ENCODE data around the gene HLA-DOB. TPM values are rescaled to one million over a fixed set of nuclear protein-coding genes. Genes with fewer than 3 reads are reported as not detected.

Gene HLA-DOB
- total and polyA plus RNA-seq, 10 donors: 30.7 to 179 (median 48.2) TPM

- WGBS, 5 donors: 59 to 65% (median 63%) methylated on average over 8 of the region's 8 CpGs
- no peak for TF ChIP-seq POLR2AphosphoS5 (IDR thresholded peaks at IDR 0.05)
- TF ChIP-seq POLR2A (IDR thresholded peaks at IDR 0.05): no peak
- intact Hi-C loops (cut with DNase I; ENCODE audit: low total_unique reads): no loop called here
- peak overlapping the region; percentile 14 to 100 (median 99) for H3K27ac ChIP-seq
- H3K4me1 ChIP-seq: peaks cover 62 to 85% (median 79%) of the 10 kb centered on the region in 6 donors
- peak overlapping the region; percentile 67 to 92 (median 84) for H3K4me3 ChIP-seq
- no peaks in the 10 kb centered on the region for H3K27me3 ChIP-seq (replicated peaks in 1 of 7)
- no peaks in the 10 kb centered on the region for H3K9me3 ChIP-seq
- DNase-seq: no peak
- peaks cover 0 to 61% (median 50%) of the 10 kb centered on the region in 6 donors for H3K36me3 ChIP-seq
These were observed 25.9 kb upstream of the HLA-DOB start for GRCh38 chr6:32842690-32843089.

- Histone ChIP-seq H3K27me3 (replicated peaks in 1 of 7) (no peaks in the 10 kb centered on the region), H3K4me3 (peak overlapping the region in 7 of 8 donors; percentile 67 to 92 (median 86)), H3K27ac (peak overlapping the region; percentile 14 to 100 (median 99)), H3K36me3 (peaks cover 0 to 60% (median 44%) of the 10 kb centered on the region in 6 donors), H3K9me3 (no peaks in the 10 kb centered on the region), H3K4me1 (peaks cover 63 to 85% (median 79%) of the 10 kb centered on the region in 6 donors)
- WGBS, 5 donors: 67 to 87% (median 77%) methylated on average over 6 of the region's 6 CpGs
- TF ChIP-seq CTCF (IDR thresholded peaks at IDR 0.05 in 8 of 11, conservative IDR thresholded peaks at IDR 0.05 in 3 of 11) (no peak), POLR2A (IDR thresholded peaks at IDR 0.05) (no peak), POLR2AphosphoS5 (IDR thresholded peaks at IDR 0.05) (no peak)
- intact Hi-C loops (cut with DNase I; ENCODE audit: low total_unique reads): no loop called here
- no peak for DNase-seq
These were observed 25.3 kb upstream of the HLA-DOB start for GRCh38 chr6:32842021-32842650.

- WGBS, 5 donors: 43 to 58% (median 52%) methylated on average over 9 of the region's 9 CpGs
- Histone ChIP-seq H3K4me3 (peak overlapping the region in 1 of 8 donors; percentile 92), H3K9me3 (no peaks in the 10 kb centered on the region), H3K36me3 (peaks cover 0 to 60% (median 35%) of the 10 kb centered on the region in 6 donors), H3K27me3 (replicated peaks in 1 of 7) (no peaks in the 10 kb centered on the region), H3K27ac (peak overlapping the region; percentile 44 to 100 (median 98)), H3K4me1 (peaks cover 55 to 85% (median 77%) of the 10 kb centered on the region in 6 donors)
- intact Hi-C loops (cut with DNase I; ENCODE audit: low total_unique reads): no loop called here
- TF ChIP-seq POLR2AphosphoS5 (IDR thresholded peaks at IDR 0.05) (no peak), POLR2A (IDR thresholded peaks at IDR 0.05) (no peak), CTCF (IDR thresholded peaks at IDR 0.05 in 8 of 11, conservative IDR thresholded peaks at IDR 0.05 in 3 of 11) (no peak)
- DNase-seq: no peak
These were observed 23.9 kb upstream of the HLA-DOB start for GRCh38 chr6:32840604-32841246.

- no peaks in the 10 kb centered on the region for H3K9me3 ChIP-seq
- H3K36me3 ChIP-seq: peaks cover 0 to 64% (median 42%) of the 10 kb centered on the region in 6 donors
- no peak for TF ChIP-seq POLR2AphosphoS5 (IDR thresholded peaks at IDR 0.05)
- no peak for TF ChIP-seq POLR2A (IDR thresholded peaks at IDR 0.05)
- no peak for TF ChIP-seq CTCF (IDR thresholded peaks at IDR 0.05 in 8 of 11, conservative IDR thresholded peaks at IDR 0.05 in 3 of 11)
- peak overlapping the region; percentile 44 to 100 (median 97) for H3K27ac ChIP-seq
- no peaks in the 10 kb centered on the region for H3K27me3 ChIP-seq (replicated peaks in 1 of 7)
- DNase-seq: no peak
- H3K4me1 ChIP-seq: peaks cover 51 to 87% (median 69%) of the 10 kb centered on the region in 6 donors
- intact Hi-C loops (cut with DNase I; ENCODE audit: low total_unique reads): no loop called here
- H3K4me3 ChIP-seq: no peak overlapping the region
- 84 to 91% (median 87%) methylated on average over 15 of the region's 15 CpGs for WGBS, 5 donors
These were observed 22.6 kb upstream of the HLA-DOB start for GRCh38 chr6:32839356-32839755.

All from spleen (tissue), 11 donors.